K562 (cell line): ENCODE measurements around the gene PPDPF. TPM values are rescaled to one million over a fixed set of nuclear protein-coding genes. Genes with fewer than 3 reads are reported as not detected.

Experiments
- CREB3 ChIP-seq: fragments of 450-650 bp; conservative IDR thresholded peaks from 2 replicates; pipeline ENCODE4 v1.6.1; 2016; ENCODE audit warnings: missing genetic modification characterization, low read depth, mild to moderate bottlenecking, missing compliant biosample characterization, moderate library complexity
- CREM ChIP-seq: IDR thresholded peaks from 2 replicates; pipeline ENCODE4 v1.6.1; 2014; ENCODE audit warnings: antibody characterized with exemption, low read depth
- E2F6 ChIP-seq, 2 experiments: IDR thresholded peaks; 2 replicates each; pipeline ENCODE4 v1.6.1; 2011; ENCODE audit warnings: borderline replicate concordance in 1 of 2, control low read depth in 1 of 2, low read depth in 1 of 2, low read length in 1 of 2, mild to moderate bottlenecking in 1 of 2, mixed read lengths in 1 of 2, moderate library complexity in 1 of 2; ENCODE audit not compliant: insufficient read depth in 1 of 2, insufficient read length in 1 of 2, poor library complexity in 1 of 2, severe bottlenecking in 1 of 2; ENCODE audit errors: extremely low read depth in 1 of 2
- FOXO4 ChIP-seq: fragments of 450-650 bp; formaldehyde crosslinking; IDR thresholded peaks from 2 replicates; pipeline ENCODE4 v1.4.0; 2020; ENCODE audit warnings: mild to moderate bottlenecking, moderate library complexity
- GABPB1 ChIP-seq: sonication (generic); formaldehyde crosslinking; IDR thresholded peaks from 2 replicates; pipeline ENCODE4 v1.8.0; 2022; ENCODE audit warnings: mild to moderate bottlenecking, missing genetic modification reagents
- HMGN3 ChIP-seq: IDR thresholded peaks from 2 replicates; pipeline ENCODE4 v1.6.1; 2011; ENCODE audit warnings: borderline replicate concordance, low read depth, mild to moderate bottlenecking, mixed read lengths, low read length; ENCODE audit not compliant: insufficient read length; ENCODE audit errors: extremely low read depth
- KAT8 ChIP-seq: fragments of 450-650 bp; IDR thresholded peaks from 2 replicates; pipeline ENCODE4 v1.6.1; 2016; ENCODE audit warnings: low read depth, mild to moderate bottlenecking
- KDM2B ChIP-seq: fragments of 250-450 bp; sonication (Bioruptor Pico); IDR thresholded peaks from 2 replicates; pipeline ENCODE4 v1.8.0; 2021; ENCODE audit warnings: mild to moderate bottlenecking, moderate library complexity
- MNT ChIP-seq, 2 experiments: fragments of 450-650 bp; conservative IDR thresholded peaks; 2 replicates each; pipeline ENCODE4 v1.6.1; 2017; ENCODE audit warnings: mild to moderate bottlenecking in 2 of 2, moderate library complexity in 2 of 2
- NEUROD1 ChIP-seq: fragments of 150-350 bp; IDR thresholded peaks from 2 replicates; pipeline ENCODE4 v1.6.1; 2014; ENCODE audit warnings: borderline replicate concordance, low read length, low read depth; ENCODE audit not compliant: partially characterized antibody
- NFXL1 ChIP-seq: fragments of 450-650 bp; formaldehyde crosslinking; IDR thresholded peaks from 2 replicates; pipeline ENCODE4 v1.4.0; 2021; ENCODE audit warnings: mild to moderate bottlenecking
- NONO ChIP-seq, 2 experiments: fragments of 200-400 bp in 1 of 2; fragments of 450-650 bp in 1 of 2; formaldehyde crosslinking in 1 of 2; IDR thresholded peaks; 2 replicates each; pipeline ENCODE4 v1.6.1; 2017; ENCODE audit warnings: low read depth in 2 of 2, mild to moderate bottlenecking in 2 of 2, moderate library complexity in 2 of 2, low read length in 1 of 2
- PKNOX1 ChIP-seq: fragments of 450-650 bp; IDR thresholded peaks from 2 replicates; pipeline ENCODE4 v1.6.1; 2016
- RBFOX2 ChIP-seq: fragments of 200-400 bp; formaldehyde crosslinking; IDR thresholded peaks from 2 replicates; pipeline ENCODE4 v1.6.1; 2017; ENCODE audit warnings: low read depth, mild to moderate bottlenecking, low read length, moderate library complexity
- SP1 ChIP-seq: sonication (generic); formaldehyde crosslinking; IDR thresholded peaks from 2 replicates; pipeline ENCODE4 v1.8.1; 2022; ENCODE audit warnings: mild to moderate bottlenecking, missing genetic modification reagents
- TEAD1 ChIP-seq, 2 experiments: fragments of 450-650 bp in 1 of 2; sonication (generic) in 1 of 2; formaldehyde crosslinking; IDR thresholded peaks; 2 replicates each; pipeline versions ENCODE4 v1.4.0 to v1.8.0; 2020 to 2022; ENCODE audit warnings: mild to moderate bottlenecking in 2 of 2, missing genetic modification reagents in 1 of 2
- VEZF1 ChIP-seq: fragments of 200-800 bp; sonication (Bioruptor generic); IDR thresholded peaks from 2 replicates; pipeline ENCODE4 v1.6.1; 2017; ENCODE audit warnings: missing genetic modification characterization, missing compliant biosample characterization
- polyA plus RNA-seq, 8 experiments: library from polyadenylated mRNA; depleted of rRNA in 4 of 8; stranded (reverse) in 5 of 8; unstranded in 3 of 8; fragments of >200 nt; fragmentation: Nextera tagmentation in 2 of 8; fragmentation: Illumina TruSeq in 1 of 8; extraction: Ambion mirVana in 2 of 8; extraction: Trizol in 1 of 8; gene quantifications; 2 replicates each; pipeline versions ENCODE4 v1.2.1 to v1.2.3, GENCODE V29; 2011 to 2014; ENCODE audit warnings: inconsistent platforms in 1 of 8, missing spikeins in 1 of 8
- total RNA-seq, 7 experiments: library from RNA; depleted of rRNA in 6 of 7; stranded (reverse); fragments of >200 nt in 6 of 7; fragmentation: Illumina TruSeq in 2 of 7; extraction: Trizol in 2 of 7; gene quantifications; 2 replicates each; pipeline versions ENCODE4 v1.2.1 to v1.2.3, GENCODE V29; 2011 to 2021; ENCODE audit warnings: low replicate concordance in 1 of 7

Gene PPDPF
- total and polyA plus RNA-seq, 9 of the 15 experiments (the other 6 are each of a cell fraction or from before 2014, with no cell fraction given), result 0.77 to 233 (median 10.5) TPM

- TF ChIP-seq VEZF1 (CRISPR knock-in tag) (peak; percentile 83), HMGN3 (peak; percentile 24), KDM2B (CRISPR knock-in tag) (no peak; the same call in 1 of the 2 replicates), NEUROD1 (no peak), RBFOX2 (no peak), NONO (IDR thresholded peaks at IDR 0.05; ENCODE audit: low read depth in 2 of 2, low read length in 1 of 2) (peak in 1 of 2 experiments; percentile 61; a peak in 2 of 4 replicates), PKNOX1 (peak; percentile 68), CREB3 (no peak), E2F6 (IDR thresholded peaks at IDR 0.05; ENCODE audit: borderline replicate concordance in 1 of 2, extremely low read depth in 1 of 2, insufficient read depth in 1 of 2, insufficient read length in 1 of 2, low read depth in 1 of 2, low read length in 1 of 2, poor library complexity in 1 of 2, severe bottlenecking in 1 of 2) (peak; percentile 12 to 27), CREM (no peak), MNT (conservative IDR thresholded peaks at IDR 0.05) (peak in 1 of 2 experiments; percentile 29; a peak in 1 of 4 replicates), GABPB1 (CRISPR knock-in tag) (peak; percentile 61), NFXL1 (CRISPR knock-in tag) (no peak), FOXO4 (CRISPR knock-in tag) (0 out of 2 replicates have a peak, but pooled peaks have one; percentile 52), KAT8 (no peak), SP1 (CRISPR knock-in tag) (peak; percentile 52), TEAD1 (CRISPR knock-in tag; IDR thresholded peaks at IDR 0.05) (0 out of 4 replicates have a peak, but pooled peaks of 1 of the 2 experiments have one; percentile 16)
Observed at GRCh38 chr20:63519668-63520503, 679 bp upstream of the PPDPF start (continued).
